ENCODE data around the gene OR4D2. TPM values are rescaled to one million over a fixed set of nuclear protein-coding genes. Genes with fewer than 3 reads are reported as not detected.

OR4D2 gene
- total RNA-seq, 1 donor from 2014 or later, result not detected

- Histone ChIP-seq H3K36me3 (peaks cover 0 to 42% of the 10 kb centered on the region in 2 donors), H3K4me1 (no peaks in the 10 kb centered on the region), H3K4me3 (no peak overlapping the region), H3K9me3 (no peaks in the 10 kb centered on the region), H3K27me3 (no peaks in the 10 kb centered on the region), H3K27ac (no peak overlapping the region)
- TF ChIP-seq POLR2AphosphoS5 (IDR thresholded peaks at IDR 0.05; ENCODE audit: insufficient read depth in 1 of 2, low read depth in 1 of 2) (no peak), POLR2A (IDR thresholded peaks at IDR 0.05) (no peak), CTCF (IDR thresholded peaks at IDR 0.05) (no peak)
- intact Hi-C loops (cut with DNase I), result no loop called here
- no peak for DNase-seq (ENCODE audit: extremely low spot score in 2 of 2)
These were observed 39.2 kb downstream of the OR4D2 start for GRCh38 chr17:58205936-58206335.

GRCh38 chr17:58207451-58207850, 40.7 kb downstream of the OR4D2 start:
- H3K36me3 ChIP-seq, result peaks cover 0 to 48% of the 10 kb centered on the region in 2 donors

GRCh38 chr17:58208344-58208743, 41.6 kb downstream of the OR4D2 start:
- Histone ChIP-seq H3K27ac (no peak overlapping the region), H3K27me3 (no peaks in the 10 kb centered on the region), H3K4me1 (no peaks in the 10 kb centered on the region), H3K4me3 (no peak overlapping the region), H3K9me3 (no peaks in the 10 kb centered on the region), H3K36me3 (peaks cover 0 to 54% of the 10 kb centered on the region in 2 donors)
- intact Hi-C loops (cut with DNase I), result no loop called here
- TF ChIP-seq POLR2A (IDR thresholded peaks at IDR 0.05), result no peak
- TF ChIP-seq POLR2AphosphoS5 (IDR thresholded peaks at IDR 0.05; ENCODE audit: insufficient read depth in 1 of 2, low read depth in 1 of 2), result no peak
- TF ChIP-seq CTCF (IDR thresholded peaks at IDR 0.05), result no peak
- no peak for DNase-seq (ENCODE audit: extremely low spot score in 2 of 2)

More at GRCh38 chr17:58207451-58207850, 40.7 kb downstream of the OR4D2 start:
- Histone ChIP-seq H3K27me3 (no peaks in the 10 kb centered on the region), H3K4me1 (no peaks in the 10 kb centered on the region), H3K27ac (no peak overlapping the region), H3K9me3 (no peaks in the 10 kb centered on the region), H3K4me3 (no peak overlapping the region)
- TF ChIP-seq CTCF (IDR thresholded peaks at IDR 0.05), result no peak
- no peak for TF ChIP-seq POLR2AphosphoS5 (IDR thresholded peaks at IDR 0.05; ENCODE audit: insufficient read depth in 1 of 2, low read depth in 1 of 2)
- TF ChIP-seq POLR2A (IDR thresholded peaks at IDR 0.05), result no peak
- DNase-seq (ENCODE audit: extremely low spot score in 2 of 2), result no peak
- intact Hi-C loops (cut with DNase I), result no loop called here

GRCh38 chr17:58210922-58211321, 44.1 kb downstream of the OR4D2 start:
- Histone ChIP-seq H3K36me3 (peaks cover 0 to 55% of the 10 kb centered on the region in 2 donors), H3K4me3 (no peak overlapping the region), H3K27me3 (no peaks in the 10 kb centered on the region), H3K9me3 (no peaks in the 10 kb centered on the region), H3K4me1 (no peaks in the 10 kb centered on the region), H3K27ac (no peak overlapping the region)
- no peak for DNase-seq (ENCODE audit: extremely low spot score in 2 of 2)
- TF ChIP-seq POLR2AphosphoS5 (IDR thresholded peaks at IDR 0.05; ENCODE audit: insufficient read depth in 1 of 2, low read depth in 1 of 2) (no peak), POLR2A (IDR thresholded peaks at IDR 0.05) (no peak), CTCF (IDR thresholded peaks at IDR 0.05) (no peak)
- intact Hi-C loops (cut with DNase I), result no loop called here

- Histone ChIP-seq H3K27ac (no peak overlapping the region), H3K4me1 (peaks cover 8% of the 10 kb centered on the region), H3K36me3 (peaks cover 0 to 23% of the 10 kb centered on the region in 2 donors), H3K4me3 (no peak overlapping the region), H3K27me3 (no peaks in the 10 kb centered on the region), H3K9me3 (no peaks in the 10 kb centered on the region)
- intact Hi-C loops (cut with DNase I), result no loop called here
- no peak for DNase-seq (ENCODE audit: extremely low spot score in 2 of 2)
- TF ChIP-seq POLR2A (IDR thresholded peaks at IDR 0.05) (no peak), CTCF (IDR thresholded peaks at IDR 0.05) (no peak), POLR2AphosphoS5 (IDR thresholded peaks at IDR 0.05; ENCODE audit: insufficient read depth in 1 of 2, low read depth in 1 of 2) (no peak)
These were observed 48.9 kb downstream of the OR4D2 start for GRCh38 chr17:58215685-58216084.

Data from vagina (tissue), 2 donors.